Sciatic nerve (tissue), 2 donors: Measurements from ENCODE around the gene PLXNA4. TPM values are rescaled to one million over a fixed set of nuclear protein-coding genes. Genes with fewer than 3 reads are reported as not detected.

Experiments used
- ATAC-seq: fragments of 200-7000 bp; cut with Tn5 transposase; one replicate; pipeline ENCODE4 v1.9.1; 2020; ENCODE audit warnings: mild to moderate bottlenecking, moderate library complexity
- DNase-seq: peaks from one replicate; pipeline ENCODE4 v3.0.0-alpha.2; 2020; ENCODE audit warnings: low spot score
- intact Hi-C: fragments of 100-400 bp; cut with DNase I; formaldehyde crosslinking; loops from one replicate; pipeline ENCODE4 v1.14.2; 2022
- total RNA-seq: library from RNA; stranded (reverse); fragmentation: NEBNext Ultra II Directional; extraction: Animal tissue kit (Norgen Biotek cat#: 25700); gene quantifications from one replicate; pipeline ENCODE4 v1.2.1, GENCODE V29; 2021
- donor health status: DM: no; HTN: no; CAD: no.
- donor health status: DM: no; HTN: no; CAD: no.

Gene PLXNA4
- total RNA-seq, 1 donor from 2014 or later = 9.0 TPM

- DNase-seq = no peak
- no peak for ATAC-seq
- intact Hi-C loops = no loop called here
Measured at GRCh38 chr7:132286836-132287235, 289.4 kb downstream of the PLXNA4 start.

GRCh38 chr7:132280335-132280734, 295.9 kb downstream of the PLXNA4 start:
- DNase-seq (no peak), ATAC-seq (no peak)
- intact Hi-C loops = no loop called here

GRCh38 chr7:132279718-132280117, 296.6 kb downstream of the PLXNA4 start:
- DNase-seq (no peak), ATAC-seq (no peak)
- intact Hi-C loops = no loop called here

DNA sequence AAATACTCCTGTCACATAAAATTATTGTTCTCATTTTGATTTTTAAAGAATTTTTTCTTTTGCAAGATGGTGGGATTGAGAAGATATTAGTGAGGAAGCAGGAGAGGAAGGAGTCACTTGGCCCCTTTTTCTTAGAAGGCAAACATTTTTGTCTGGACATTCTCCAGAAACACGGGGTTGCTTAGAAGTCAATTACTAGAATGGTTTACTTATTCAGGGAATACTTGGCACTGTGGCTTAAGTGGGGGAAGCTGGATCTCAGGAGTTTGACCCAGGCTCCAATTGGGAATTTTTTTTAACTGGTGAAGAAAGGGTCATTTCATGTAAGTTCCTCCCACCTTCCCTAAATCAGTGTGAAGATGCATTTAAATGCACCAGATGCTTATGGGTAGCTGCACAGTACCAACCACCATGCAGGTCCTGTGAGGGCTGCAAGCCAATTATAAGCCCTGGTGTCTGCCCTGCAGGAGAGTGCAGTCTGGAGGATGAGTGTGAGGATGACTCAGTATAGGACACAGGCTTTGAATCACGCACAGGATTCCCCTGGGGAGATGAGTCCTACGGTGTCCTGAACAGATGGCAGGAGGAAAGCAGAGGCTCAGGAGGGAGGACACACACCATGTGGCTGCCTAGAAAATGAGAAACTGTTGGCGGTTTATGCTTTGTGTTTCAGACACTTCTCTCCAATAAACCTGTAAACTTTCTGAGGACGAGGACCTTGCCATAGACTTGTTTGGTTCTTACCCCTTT, 299.1 kb downstream of the PLXNA4 start:
- DNase-seq = no peak
- intact Hi-C loops = no loop called here
- ATAC-seq = no peak

- DNase-seq (no peak), ATAC-seq (no peak)
- intact Hi-C loops = no loop called here
Measured at GRCh38 chr7:132276234-132276630, 300.0 kb downstream of the PLXNA4 start.

GRCh38 chr7:132275416-132276233, 300.6 kb downstream of the PLXNA4 start:
- no peak for ATAC-seq
- intact Hi-C loops = no loop called here

GRCh38 chr7:132272763-132273371, 303.4 kb downstream of the PLXNA4 start:
- no peak for ATAC-seq
- DNase-seq = no peak
- intact Hi-C loops = no loop called here

More at GRCh38 chr7:132275416-132276233, 300.6 kb downstream of the PLXNA4 start:
- no peak for DNase-seq

DNA sequence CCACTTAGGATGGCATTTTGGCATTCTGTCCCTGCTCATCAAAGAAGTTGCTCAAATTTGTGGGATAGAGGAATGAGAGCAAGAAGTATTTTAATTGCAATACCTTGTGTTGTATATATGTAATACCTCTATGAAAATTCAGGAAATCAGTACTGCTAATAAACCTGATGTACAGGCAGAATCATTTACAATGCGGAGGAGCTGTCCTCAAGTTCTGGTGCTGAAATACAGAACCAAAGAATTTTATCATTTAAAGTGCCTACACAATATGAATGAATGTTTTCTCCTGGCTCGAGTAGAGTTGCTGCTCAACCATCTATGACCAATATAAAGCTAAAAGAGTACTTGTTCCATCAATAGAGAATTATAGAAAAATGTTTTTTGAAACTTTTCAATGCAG, 305.8 kb downstream of the PLXNA4 start:
- ATAC-seq = no peak
- intact Hi-C loops = no loop called here
- DNase-seq = no peak

DNA sequence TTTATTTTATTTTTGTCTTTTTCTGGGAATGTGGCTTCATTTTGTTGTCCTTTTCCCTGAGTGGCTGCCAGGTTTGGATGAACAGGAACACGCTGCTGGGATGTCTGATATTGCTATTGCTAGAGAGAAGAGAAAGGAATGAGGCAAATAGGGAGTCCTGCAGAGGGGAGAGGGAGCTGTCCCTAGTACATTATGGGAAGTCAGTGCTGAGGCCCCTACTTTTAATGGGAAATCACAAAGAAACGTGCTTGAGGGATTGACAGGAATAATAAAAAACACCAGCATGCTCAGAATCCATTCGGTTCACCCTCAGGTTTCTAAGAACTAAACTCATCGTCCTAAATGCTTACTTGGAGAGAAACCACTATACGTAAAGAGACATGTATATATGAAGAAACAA, 306.6 kb downstream of the PLXNA4 start:
- intact Hi-C loops = no loop called here
- no peak for ATAC-seq
- DNase-seq = no peak

DNA sequence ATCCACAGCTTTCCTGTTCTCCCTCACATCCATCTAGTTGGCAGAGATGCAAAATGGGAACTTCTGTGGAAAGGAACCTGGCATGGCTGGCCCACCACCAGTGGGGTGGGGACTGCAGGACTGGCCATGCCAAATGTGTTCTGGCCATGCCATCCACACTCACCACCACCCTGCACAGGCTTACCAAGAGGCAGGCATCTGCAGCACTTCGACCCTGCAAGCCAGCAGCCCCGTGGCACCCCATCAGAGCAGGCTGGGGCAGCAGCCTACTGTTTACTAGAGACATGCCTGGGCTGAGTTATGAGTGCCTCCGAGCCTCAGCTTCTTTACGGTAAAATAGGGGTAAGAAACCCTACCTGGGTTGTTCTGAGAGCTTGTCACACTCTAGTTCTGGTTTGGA, 313.1 kb downstream of the PLXNA4 start:
- no peak for ATAC-seq
- DNase-seq = no peak
- intact Hi-C loops = no loop called here

- DNase-seq = no peak
- no peak for ATAC-seq
- intact Hi-C loops = no loop called here
Measured at GRCh38 chr7:132262160-132262470, 314.2 kb downstream of the PLXNA4 start.

DNA sequence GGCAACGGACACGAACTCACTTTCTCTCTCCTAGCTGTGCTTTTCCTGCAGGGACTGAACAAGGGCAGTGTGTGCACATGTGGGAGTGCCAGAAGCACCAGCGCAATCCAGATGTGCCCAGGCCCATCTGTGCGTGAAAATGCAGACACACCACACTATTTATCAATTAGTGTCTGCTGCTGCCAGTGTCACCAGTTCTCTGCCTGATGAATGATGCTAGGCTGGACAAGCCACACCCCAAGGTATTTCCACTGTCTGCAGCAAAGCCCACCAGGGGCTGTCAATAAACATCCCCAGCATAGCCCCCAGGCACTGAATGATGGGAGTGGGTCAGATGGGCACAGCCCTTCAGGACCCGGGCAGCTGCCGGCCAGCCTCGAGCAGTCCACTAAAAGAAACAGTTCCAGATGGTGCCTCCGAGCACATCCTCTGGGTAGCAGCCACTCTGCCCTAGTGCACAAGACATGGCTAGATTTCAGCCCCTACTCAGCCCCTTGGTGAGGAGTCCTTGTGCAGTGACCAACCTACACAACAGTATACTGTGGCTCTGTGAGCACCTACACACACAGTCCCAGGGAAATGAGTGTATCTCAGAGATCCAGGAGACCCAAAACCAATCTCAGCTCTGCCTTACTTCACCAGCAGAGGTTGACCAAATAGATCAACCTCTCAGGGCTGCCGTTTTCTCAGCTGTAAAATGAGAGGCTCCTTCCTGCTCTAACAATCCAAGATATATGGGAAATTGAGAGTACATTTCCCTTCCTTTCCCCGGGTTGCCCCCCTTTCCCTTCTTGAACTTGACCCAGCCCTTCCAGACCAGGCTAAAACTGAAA, 314.7 kb downstream of the PLXNA4 start:
- DNase-seq = no peak
- ATAC-seq = no peak
- intact Hi-C loops = no loop called here

DNA sequence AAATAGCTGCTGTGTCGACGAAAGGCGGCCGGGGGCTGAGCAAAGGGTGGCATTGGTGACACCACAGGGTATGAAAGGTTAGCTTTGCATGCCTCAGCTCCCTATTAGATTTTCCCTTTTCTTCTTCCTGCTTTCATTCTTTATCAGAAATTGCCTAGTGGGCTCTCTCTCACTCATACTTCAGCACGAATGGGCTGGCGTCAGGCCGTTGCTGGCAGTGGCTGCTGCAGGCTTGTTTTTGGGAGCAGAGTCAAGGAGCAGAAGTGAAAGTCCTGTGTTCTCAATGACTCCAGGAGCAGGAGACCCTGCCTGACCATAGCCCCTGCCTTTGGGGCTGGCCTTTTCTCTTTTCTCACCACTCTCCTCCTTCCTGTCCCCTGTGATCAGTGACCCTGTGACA, 318.0 kb downstream of the PLXNA4 start:
- no peak for ATAC-seq
- no peak for DNase-seq
- intact Hi-C loops = no loop called here

DNA sequence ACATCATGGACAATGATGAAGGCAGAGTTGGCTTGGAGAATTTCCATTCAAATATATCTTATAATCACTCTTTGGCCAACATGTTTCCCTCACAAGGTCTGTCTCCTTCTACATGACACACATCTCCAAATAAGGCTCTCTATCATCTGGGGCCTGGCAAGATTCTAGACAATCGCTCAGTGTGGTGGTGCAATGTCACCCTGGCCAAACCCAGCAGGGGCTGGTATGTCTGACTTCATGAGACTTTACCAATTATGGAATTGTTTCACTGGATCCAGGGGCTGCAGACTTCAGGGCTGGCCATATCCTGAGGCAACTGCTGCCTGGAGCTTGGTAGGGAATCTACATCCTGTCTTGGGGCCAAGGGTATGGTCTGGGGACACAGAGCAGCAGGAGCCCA, 319.0 kb downstream of the PLXNA4 start:
- ATAC-seq (no peak), DNase-seq (no peak)
- intact Hi-C loops = no loop called here

GRCh38 chr7:132256721-132257212, 319.5 kb downstream of the PLXNA4 start:
- intact Hi-C loops = no loop called here
- ATAC-seq = no peak
- no peak for DNase-seq

GRCh38 chr7:132255898-132256297, 320.4 kb downstream of the PLXNA4 start:
- intact Hi-C loops = no loop called here
- no peak for DNase-seq
- ATAC-seq = no peak

- DNase-seq (no peak), ATAC-seq (no peak)
- intact Hi-C loops = no loop called here
Measured at GRCh38 chr7:132255115-132255797, 321.0 kb downstream of the PLXNA4 start.

- intact Hi-C loops = no loop called here
- DNase-seq = no peak
- ATAC-seq = no peak
Measured at GRCh38 chr7:132254455-132254854, 321.8 kb downstream of the PLXNA4 start.

- DNase-seq (no peak), ATAC-seq (no peak)
- intact Hi-C loops = no loop called here
Measured at GRCh38 chr7:132252793-132253100, 323.5 kb downstream of the PLXNA4 start.
